Stomach (tissue), 4 donors: ENCODE measurements around the gene EIF4A2.

Source experiments
- EP300 ChIP-seq: sonication (generic); formaldehyde crosslinking; IDR thresholded peaks from one replicate; pipeline ENCODE4 v1.6.1; 2017; ENCODE audit warnings: antibody characterized with exemption
- POLR2A ChIP-seq, 4 donors: fragments of 450-650 bp; IDR thresholded peaks; one replicate each; pipeline ENCODE4 v1.6.1; 2016; ENCODE audit warnings: antibody characterized with exemption in 4 of 4, control low read depth in 2 of 4, mild to moderate bottlenecking in 1 of 4, moderate library complexity in 1 of 4
- POLR2AphosphoS5 ChIP-seq, 3 donors: sonication (generic); formaldehyde crosslinking; IDR thresholded peaks; one replicate each; pipeline ENCODE4 v1.6.1; 2016; ENCODE audit warnings: antibody characterized with exemption in 3 of 3
- TF ChIP-seq, protein P1 (sequence below), 7 experiments: fragments of 450-650 bp in 4 of 7; fragments of 200-600 bp in 3 of 7; sonication (generic) in 3 of 7; IDR thresholded peaks; one replicate each; pipeline ENCODE4 v1.5.1; 2016 to 2019; ENCODE audit warnings: antibody characterized with exemption in 7 of 7, control low read depth in 2 of 7, mild to moderate bottlenecking in 1 of 7

DNA sequence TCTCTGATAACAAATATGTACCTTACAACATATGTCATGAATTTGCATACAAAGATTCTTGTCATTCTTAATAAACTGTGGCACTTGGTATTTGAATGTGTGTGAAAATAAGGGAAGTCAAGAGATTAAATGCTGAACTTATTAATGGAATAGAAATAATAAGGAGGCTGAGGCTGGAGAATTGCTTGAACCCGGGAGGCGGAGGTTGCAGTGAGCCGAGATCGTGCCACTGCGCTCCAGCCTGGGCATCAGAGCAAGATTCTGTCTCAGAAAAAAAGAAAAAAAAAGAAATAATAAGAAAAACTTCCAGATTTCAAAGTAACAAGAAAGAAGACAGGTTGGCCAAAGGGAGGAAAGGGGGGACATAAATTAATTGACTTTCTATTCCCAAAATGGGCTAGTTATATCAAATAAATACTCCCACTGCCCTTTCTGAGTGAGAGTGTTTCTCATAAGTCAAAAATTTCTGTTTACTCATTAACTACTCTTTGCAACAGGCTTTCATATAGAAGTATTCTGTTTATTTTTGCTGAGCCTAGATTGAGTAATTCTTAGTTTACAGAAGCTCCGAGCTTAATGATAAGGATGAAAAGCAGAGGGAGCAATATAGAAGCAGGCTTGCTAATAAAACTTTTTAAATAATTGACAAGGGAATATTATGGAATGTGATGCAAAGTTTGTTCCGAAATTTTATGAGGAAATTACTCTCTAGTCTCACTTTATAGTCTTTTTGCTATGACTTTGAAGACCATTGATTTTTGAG lies 40.6 kb upstream of the EIF4A2 start:
- TF ChIP-seq, protein P1, sequence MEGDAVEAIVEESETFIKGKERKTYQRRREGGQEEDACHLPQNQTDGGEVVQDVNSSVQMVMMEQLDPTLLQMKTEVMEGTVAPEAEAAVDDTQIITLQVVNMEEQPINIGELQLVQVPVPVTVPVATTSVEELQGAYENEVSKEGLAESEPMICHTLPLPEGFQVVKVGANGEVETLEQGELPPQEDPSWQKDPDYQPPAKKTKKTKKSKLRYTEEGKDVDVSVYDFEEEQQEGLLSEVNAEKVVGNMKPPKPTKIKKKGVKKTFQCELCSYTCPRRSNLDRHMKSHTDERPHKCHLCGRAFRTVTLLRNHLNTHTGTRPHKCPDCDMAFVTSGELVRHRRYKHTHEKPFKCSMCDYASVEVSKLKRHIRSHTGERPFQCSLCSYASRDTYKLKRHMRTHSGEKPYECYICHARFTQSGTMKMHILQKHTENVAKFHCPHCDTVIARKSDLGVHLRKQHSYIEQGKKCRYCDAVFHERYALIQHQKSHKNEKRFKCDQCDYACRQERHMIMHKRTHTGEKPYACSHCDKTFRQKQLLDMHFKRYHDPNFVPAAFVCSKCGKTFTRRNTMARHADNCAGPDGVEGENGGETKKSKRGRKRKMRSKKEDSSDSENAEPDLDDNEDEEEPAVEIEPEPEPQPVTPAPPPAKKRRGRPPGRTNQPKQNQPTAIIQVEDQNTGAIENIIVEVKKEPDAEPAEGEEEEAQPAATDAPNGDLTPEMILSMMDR (IDR thresholded peaks at IDR 0.05): no peak
- TF ChIP-seq POLR2AphosphoS5 (IDR thresholded peaks at IDR 0.05) (no peak), POLR2A (IDR thresholded peaks at IDR 0.05) (no peak), EP300 (no peak)
